H1 (cell line): ENCODE results near the gene KAZALD1. TPM values are rescaled to one million over a fixed set of nuclear protein-coding genes. Genes with fewer than 3 reads are reported as not detected.
A peak's percentile ranks its signal among the peaks of the same experiment; 100 is the strongest.

Experiments used
- CTCF ChIA-PET: fragments of 300-600 bp; sonication (Branson Sonifier 250); formaldehyde crosslinking; loops from one replicate; lab custom pipeline; 2021; ENCODE audit not compliant: partially characterized antibody; lab: Charles Lee
- POLR2A ChIA-PET: fragments of 300-600 bp; sonication (Branson Sonifier 250); formaldehyde crosslinking; loops from one replicate; lab custom pipeline; 2021; ENCODE audit warnings: inconsistent platforms; ENCODE audit not compliant: partially characterized antibody; lab: Charles Lee
- DNase-seq, 2 experiments: peaks; one replicate each; pipeline versions ENCODE4 v3.0.0 to v3.0.0-alpha.2; 2010 to 2022; ENCODE audit warnings: low spot score in 2 of 2, low read depth in 1 of 2, mixed read lengths in 1 of 2
- FAIRE-seq: peaks from 2 replicates; lab custom pipeline; 2011; peaks lifted over from hg19 to GRCh38; lab: Jason Lieb, UNC
- H2AFZ ChIP-seq: 2 replicates; pipeline ENCODE4 v1.8.1; 2012; ENCODE audit warnings: low read length, inconsistent platforms
- H2AK5ac ChIP-seq: 2 replicates; pipeline ENCODE4 v1.6.1; 2013; ENCODE audit warnings: low read depth, low read length
- H2BK120ac ChIP-seq: replicated peaks from 2 replicates; pipeline ENCODE3; 2013; ENCODE audit warnings: low read depth, low read length, inconsistent platforms
- H2BK12ac ChIP-seq: 2 replicates; pipeline ENCODE4 v1.6.1; 2013; ENCODE audit warnings: low read depth, low read length
- H2BK15ac ChIP-seq: 2 replicates; pipeline ENCODE4 v1.6.1; 2013; ENCODE audit warnings: low read length
- H2BK20ac ChIP-seq: 2 replicates; pipeline ENCODE4 v1.6.1; 2013; ENCODE audit warnings: low read length
- H2BK5ac ChIP-seq: 2 replicates; pipeline ENCODE4 v1.6.1; 2013; ENCODE audit warnings: low read depth, low read length
- H3K14ac ChIP-seq: 2 replicates; pipeline ENCODE4 v1.6.1; 2013; ENCODE audit warnings: inconsistent platforms; ENCODE audit not compliant: insufficient read length
- H3K18ac ChIP-seq: 2 replicates; pipeline ENCODE4 v1.6.1; 2013; ENCODE audit warnings: low read length; ENCODE audit errors: extremely low read depth
- H3K23ac ChIP-seq: 2 replicates; pipeline ENCODE4 v1.6.1; 2013; ENCODE audit warnings: inconsistent platforms; ENCODE audit not compliant: insufficient read length
- H3K23me2 ChIP-seq: 2 replicates; pipeline ENCODE4 v1.6.1; 2013; ENCODE audit warnings: low read depth, low read length
- H3K27ac ChIP-seq: 2 replicates; pipeline ENCODE4 v1.6.1; 2011; ENCODE audit warnings: low read depth, low read length, inconsistent platforms
- H3K27me3 ChIP-seq, 4 experiments: replicated peaks in 1 of 4; 1 replicate in 1 of 4; 2 replicates in 3 of 4; pipeline versions ENCODE4 v1.6.1 to v1.8.1; 2011 to 2013; ENCODE audit warnings: low read length in 3 of 4, mild to moderate bottlenecking in 3 of 4, inconsistent platforms in 2 of 4, mixed read lengths in 2 of 4, moderate library complexity in 1 of 4; ENCODE audit not compliant: control insufficient read depth in 3 of 4, insufficient read depth in 3 of 4; ENCODE audit errors: extremely low read depth in 1 of 4
- H3K36me3 ChIP-seq, 4 experiments: 2 replicates each; pipeline versions ENCODE4 v1.6.1 to v1.8.1; 2011 to 2013; ENCODE audit warnings: mild to moderate bottlenecking in 4 of 4, low read length in 3 of 4, moderate library complexity in 2 of 4, control low read depth in 1 of 4, inconsistent platforms in 1 of 4; ENCODE audit not compliant: insufficient read depth in 4 of 4, control insufficient read depth in 2 of 4
- H3K4ac ChIP-seq: replicated peaks from 2 replicates; pipeline ENCODE3; 2013; ENCODE audit warnings: low read length, low read depth, mixed read lengths, inconsistent platforms; ENCODE audit not compliant: insufficient read length
- H3K4me1 ChIP-seq, 4 experiments: replicated peaks in 1 of 4; 1 replicate in 1 of 4; 2 replicates in 3 of 4; pipeline versions ENCODE4 v1.6.1 to v1.8.1; 2011 to 2013; ENCODE audit warnings: low read length in 3 of 4, inconsistent platforms in 2 of 4, mixed read lengths in 1 of 4; ENCODE audit not compliant: insufficient read depth in 4 of 4, control insufficient read depth in 3 of 4
- H3K4me2 ChIP-seq, 2 experiments: 2 replicates each; pipeline versions ENCODE4 v1.6.1 to v1.8.1; 2011 to 2013; ENCODE audit warnings: low read depth in 2 of 2, low read length in 2 of 2, control low read depth in 1 of 2, inconsistent platforms in 1 of 2, mild to moderate bottlenecking in 1 of 2; ENCODE audit not compliant: insufficient read depth in 1 of 2
- H3K4me3 ChIP-seq, 4 experiments: fragments of 200-600, 300-600 bp in 1 of 4; sonication (generic), shearing (Covaris generic), sonication (Bioruptor Twin) in 1 of 4; 2 replicates each; pipeline versions ENCODE4 v1.5.1 to v1.8.1; 2011 to 2016; ENCODE audit warnings: low read length in 4 of 4, low read depth in 3 of 4, control low read depth in 2 of 4, inconsistent platforms in 2 of 4, mild to moderate bottlenecking in 2 of 4, mixed read lengths in 1 of 4, moderate library complexity in 1 of 4; ENCODE audit not compliant: insufficient read depth in 2 of 4; ENCODE audit errors: extremely low read depth in 1 of 4
- H3K56ac ChIP-seq: replicated peaks from 2 replicates; pipeline ENCODE3; 2013; ENCODE audit warnings: low read depth, mild to moderate bottlenecking, mixed read lengths, low read length, inconsistent platforms; ENCODE audit not compliant: insufficient read length
- H3K79me1 ChIP-seq: 2 replicates; pipeline ENCODE4 v1.6.1; 2013; ENCODE audit warnings: low read depth, low read length, control low read depth
- H3K79me2 ChIP-seq, 2 experiments: 2 replicates each; pipeline versions ENCODE4 v1.6.1 to v1.8.1; 2012 to 2013; ENCODE audit warnings: low read length in 2 of 2, mild to moderate bottlenecking in 2 of 2, inconsistent platforms in 1 of 2; ENCODE audit not compliant: insufficient read depth in 2 of 2, control insufficient read depth in 1 of 2
- H3K9ac ChIP-seq, 4 experiments: replicated peaks in 1 of 4; 1 replicate in 1 of 4; 2 replicates in 3 of 4; pipeline versions ENCODE4 v1.6.1 to v1.8.1; 2011 to 2013; ENCODE audit warnings: low read depth in 3 of 4, low read length in 3 of 4, control low read depth in 2 of 4, mild to moderate bottlenecking in 2 of 4, moderate library complexity in 2 of 4, inconsistent platforms in 1 of 4; ENCODE audit errors: extremely low read depth in 1 of 4
- H3K9me3 ChIP-seq, 2 experiments: 2 replicates each; pipeline versions ENCODE4 v1.6.1 to v1.8.1; 2012 to 2013; ENCODE audit warnings: mild to moderate bottlenecking in 2 of 2, moderate library complexity in 2 of 2, control low read depth in 1 of 2, inconsistent platforms in 1 of 2, low read depth in 1 of 2, low read length in 1 of 2, mixed read lengths in 1 of 2; ENCODE audit not compliant: insufficient read depth in 2 of 2
- H4K20me1 ChIP-seq, 2 experiments: replicated peaks in 1 of 2; 2 replicates each; pipeline versions ENCODE3 to v1.8.1; 2011 to 2013; ENCODE audit warnings: inconsistent platforms in 2 of 2, low read length in 2 of 2, mild to moderate bottlenecking in 1 of 2; ENCODE audit not compliant: insufficient read depth in 2 of 2, control insufficient read depth in 1 of 2
- H4K5ac ChIP-seq: 2 replicates; pipeline ENCODE4 v1.6.1; 2013; ENCODE audit warnings: low read length, low read depth, mixed read lengths, inconsistent platforms; ENCODE audit not compliant: insufficient read length
- H4K8ac ChIP-seq: 2 replicates; pipeline ENCODE4 v1.8.0; 2013; ENCODE audit warnings: mild to moderate bottlenecking, moderate library complexity, low read length, inconsistent platforms; ENCODE audit not compliant: insufficient read depth; ENCODE audit errors: extremely low read depth
- H4K91ac ChIP-seq: replicated peaks from 2 replicates; pipeline ENCODE3; 2013; ENCODE audit warnings: low read length, mixed read lengths, inconsistent platforms; ENCODE audit not compliant: insufficient read length
- CREB1 ChIP-seq: IDR thresholded peaks from 2 replicates; pipeline ENCODE4 v1.6.1; 2012; ENCODE audit warnings: inconsistent platforms
- CTBP2 ChIP-seq: IDR thresholded peaks from 2 replicates; pipeline ENCODE4 v1.7.0; 2011; ENCODE audit warnings: borderline replicate concordance, mild to moderate bottlenecking, moderate library complexity, mixed read lengths, low read length; ENCODE audit not compliant: insufficient read depth, insufficient read length
- HDAC6 ChIP-seq: IDR thresholded peaks from one replicate; pipeline ENCODE4 v1.7.1; 2012; ENCODE audit warnings: low read depth, mild to moderate bottlenecking, inconsistent platforms, low read length, moderate library complexity
- PHF8 ChIP-seq: fragments of 200-600 bp; sonication (generic); conservative IDR thresholded peaks from 2 replicates; pipeline ENCODE4 v1.7.1; 2012; ENCODE audit warnings: low read depth, mild to moderate bottlenecking, inconsistent platforms, low read length, moderate library complexity
- SP1 ChIP-seq: IDR thresholded peaks from 2 replicates; pipeline ENCODE4 v1.6.1; 2011; ENCODE audit warnings: low read depth, low read length
- SP2 ChIP-seq: IDR thresholded peaks from 2 replicates; pipeline ENCODE4 v1.6.1; 2012; ENCODE audit warnings: mild to moderate bottlenecking, low read length, inconsistent platforms
- TCF12 ChIP-seq: IDR thresholded peaks from 2 replicates; pipeline ENCODE4 v1.6.1; 2011; ENCODE audit warnings: low read depth, mild to moderate bottlenecking, low read length
- YY1 ChIP-seq: IDR thresholded peaks from 2 replicates; pipeline ENCODE4 v1.6.1; 2011; ENCODE audit warnings: low read depth, mild to moderate bottlenecking, low read length
- ZNF274 ChIP-seq: IDR thresholded peaks from 2 replicates; pipeline ENCODE4 v1.7.0; 2012; ENCODE audit warnings: low read length, borderline replicate concordance; ENCODE audit errors: extremely low read depth
- WGBS, 2 experiments: shearing (Covaris generic) in 1 of 2; methylation state at CpG; one replicate each; pipeline versions ENCODE4 v1.1.6 to v1.1.7; 2013 to 2015; ENCODE audit warnings: low lambda C conversion rate in 2 of 2, mixed read lengths in 2 of 2, inconsistent platforms in 1 of 2, low coverage in 1 of 2, missing lambda C conversion rate in 1 of 2; ENCODE audit not compliant: insufficient replicate concordance in 2 of 2, insufficient coverage in 1 of 2, insufficient read length in 1 of 2; ENCODE audit errors: extremely low coverage in 1 of 2, missing lambda C conversion rate in 1 of 2; 5-methylcytosine and 5-hydroxymethylcytosine counted together
- polyA plus RNA-seq, 7 experiments: library from polyadenylated mRNA; depleted of rRNA in 3 of 7; stranded (reverse) in 5 of 7; unstranded in 2 of 7; fragments of >200 nt in 5 of 7; fragments of 200-250 nt in 2 of 7; gene quantifications; 1 replicate in 5 of 7; 2 replicates in 1 of 7; 4 replicates in 1 of 7; pipeline versions ENCODE4 v1.2.1 to v1.2.3, GENCODE V29; 2011 to 2013; ENCODE audit warnings: missing spikeins in 2 of 7, mixed read lengths in 2 of 7
- total RNA-seq: library from RNA; stranded (reverse); fragmentation: NEBNext Ultra II Directional; extraction: Animal tissue kit (Norgen Biotek cat#: 25700); gene quantifications from 2 replicates; pipeline ENCODE4 v1.2.1, GENCODE V29; 2021
- TF ChIP-seq, protein P1 (sequence below): IDR thresholded peaks from 2 replicates; pipeline ENCODE4 v1.6.1; 2012; ENCODE audit warnings: low read length, inconsistent platforms

KAZALD1 gene
- total and polyA plus RNA-seq, 2 of the 8 experiments (the other 6 are each of a cell fraction or from before 2014, with no cell fraction given): 0.65 to 1.9 TPM

DNA sequence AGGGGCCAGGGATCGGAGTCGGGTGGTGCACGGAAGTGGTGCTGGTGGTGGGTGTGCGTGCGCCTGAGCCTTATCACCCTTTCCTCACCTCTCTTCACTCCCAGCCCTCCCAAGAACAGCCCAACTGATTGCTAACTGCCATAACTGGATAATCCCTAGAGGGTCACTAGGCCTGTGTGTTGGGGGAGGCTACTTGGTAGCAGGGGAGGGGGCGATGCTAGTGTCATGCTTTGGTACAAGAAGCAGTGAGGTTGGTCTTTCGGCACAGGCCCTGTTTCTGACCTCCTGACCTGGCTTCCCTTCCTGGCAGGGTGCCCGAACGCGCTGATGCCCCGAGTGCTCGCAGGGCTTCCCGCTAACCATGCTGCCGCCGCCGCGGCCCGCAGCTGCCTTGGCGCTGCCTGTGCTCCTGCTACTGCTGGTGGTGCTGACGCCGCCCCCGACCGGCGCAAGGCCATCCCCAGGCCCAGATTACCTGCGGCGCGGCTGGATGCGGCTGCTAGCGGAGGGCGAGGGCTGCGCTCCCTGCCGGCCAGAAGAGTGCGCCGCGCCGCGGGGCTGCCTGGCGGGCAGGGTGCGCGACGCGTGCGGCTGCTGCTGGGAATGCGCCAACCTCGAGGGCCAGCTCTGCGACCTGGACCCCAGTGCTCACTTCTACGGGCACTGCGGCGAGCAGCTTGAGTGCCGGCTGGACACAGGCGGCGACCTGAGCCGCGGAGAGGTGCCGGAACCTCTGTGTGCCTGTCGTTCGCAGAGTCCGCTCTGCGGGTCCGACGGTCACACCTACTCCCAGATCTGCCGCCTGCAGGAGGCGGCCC is 652 bp downstream of the KAZALD1 start:
- ChIA-PET CTCF (interaction anchor here (0.6 to 59.5 kb wide), 11 partner anchors 12 to 1348 kb away, joined by 3 to 2176 read pairs (median 5); partner anchors contain the start of genes KAZALD1, PDZD7 and SFXN3), POLR2A (interaction anchor here (0.8 to 8.4 kb wide), 6 partner anchors 14 to 156 kb away, joined by 3 to 85 read pairs (median 4); no protein-coding TSS in a partner anchor)
- Histone ChIP-seq H4K91ac (peak overlapping the region; percentile 51), H2BK15ac (0 out of 2 replicates have a peak overlapping the region, but pooled peaks have one; percentile 34), H3K4me3 (peak overlapping the region; percentile 6 to 97 (median 94); a peak in 7 of 8 replicates), H4K5ac (no peak overlapping the region), H2BK5ac (no peak overlapping the region), H3K23ac (no peak overlapping the region), H3K27ac (no peak overlapping the region), H4K8ac (no peak overlapping the region), H3K79me2 (peaks cover 0 to 3% of the 10 kb centered on the region in 2 experiments; a peak in 1 of 4 replicates), H2BK120ac (no peak overlapping the region), H2AFZ (no peak overlapping the region), H3K14ac (no peak overlapping the region), H3K4ac (no peak overlapping the region), H3K36me3 (no peaks in the 10 kb centered on the region; a peak in 1 of 8 replicates), H3K18ac (peak overlapping the region; percentile 79), H3K9ac (no peak overlapping the region), H3K9me3 (no peaks in the 10 kb centered on the region), H3K4me2 (peak overlapping the region; percentile 67 to 93), H3K27me3 (peaks cover 53 to 64% (median 59%) of the 10 kb centered on the region in 4 experiments), H2AK5ac (no peak overlapping the region), H4K20me1 (peaks cover 8 to 25% of the 10 kb centered on the region in 2 experiments), H2BK20ac (peak overlapping the region; percentile 13; the same call in 1 of the 2 replicates), H2BK12ac (peak overlapping the region; percentile 85; the same call in 1 of the 2 replicates), H3K4me1 (peaks cover 4 to 39% (median 23%) of the 10 kb centered on the region in 4 experiments), H3K56ac (no peak overlapping the region), H3K23me2 (peaks cover 26% of the 10 kb centered on the region; the same call in 1 of the 2 replicates), H3K79me1 (no peaks in the 10 kb centered on the region)
- FAIRE-seq (no peak), DNase-seq (peak in 1 of 2 experiments; percentile 81)
- WGBS, 2 experiments: 4% methylated on average over 46 of the region's 63 CpGs; no CpG with 5 or more reads in 1 of the 2 experiments
- TF ChIP-seq CREB1 (peak; percentile 49; the same call in 1 of the 2 replicates), YY1 (no peak), CTBP2 (no peak), SP2 (no peak), SP1 (no peak), PHF8 (no peak), HDAC6 (no peak), TCF12 (no peak), ZNF274 (no peak)
- TF ChIP-seq, protein P1, sequence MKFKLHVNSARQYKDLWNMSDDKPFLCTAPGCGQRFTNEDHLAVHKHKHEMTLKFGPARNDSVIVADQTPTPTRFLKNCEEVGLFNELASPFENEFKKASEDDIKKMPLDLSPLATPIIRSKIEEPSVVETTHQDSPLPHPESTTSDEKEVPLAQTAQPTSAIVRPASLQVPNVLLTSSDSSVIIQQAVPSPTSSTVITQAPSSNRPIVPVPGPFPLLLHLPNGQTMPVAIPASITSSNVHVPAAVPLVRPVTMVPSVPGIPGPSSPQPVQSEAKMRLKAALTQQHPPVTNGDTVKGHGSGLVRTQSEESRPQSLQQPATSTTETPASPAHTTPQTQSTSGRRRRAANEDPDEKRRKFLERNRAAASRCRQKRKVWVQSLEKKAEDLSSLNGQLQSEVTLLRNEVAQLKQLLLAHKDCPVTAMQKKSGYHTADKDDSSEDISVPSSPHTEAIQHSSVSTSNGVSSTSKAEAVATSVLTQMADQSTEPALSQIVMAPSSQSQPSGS: no peak
